ENCODE results near the gene TSPO.
"Not testable (repeated sequence)": the region's sequence is repeated elsewhere in the genome, so short reads cannot be mapped to it uniquely, and the experiment has no call there.

TSPO gene

GRCh38 chr22:43126501-43127165 lies 24.7 kb upstream of the TSPO start:
- Mint-ChIP-seq H3K27ac (no peak overlapping the region), H3K36me3 (no peaks in the 10 kb centered on the region), H3K9me3 (ENCODE audit: low read depth) (no peaks in the 10 kb centered on the region), H3K4me3 (no peak overlapping the region), H3K27me3 (no peaks in the 10 kb centered on the region), H3K4me1 (ENCODE audit: low read depth) (peaks cover 2% of the 10 kb centered on the region)

- Mint-ChIP-seq H3K27ac (no peak overlapping the region), H3K27me3 (no peaks in the 10 kb centered on the region), H3K4me1 (ENCODE audit: low read depth) (peaks cover 2% of the 10 kb centered on the region), H3K9me3 (ENCODE audit: low read depth) (no peaks in the 10 kb centered on the region), H3K36me3 (no peaks in the 10 kb centered on the region), H3K4me3 (no peak overlapping the region)
These were observed 24.0 kb upstream of the TSPO start for GRCh38 chr22:43127166-43127908.

- peaks cover 2% of the 10 kb centered on the region for H3K4me1 Mint-ChIP-seq (ENCODE audit: low read depth)
- H3K4me3 Mint-ChIP-seq: no peak overlapping the region
- no peaks in the 10 kb centered on the region for H3K27me3 Mint-ChIP-seq
- no peaks in the 10 kb centered on the region for H3K9me3 Mint-ChIP-seq (ENCODE audit: low read depth)
- H3K27ac Mint-ChIP-seq: no peak overlapping the region
- H3K36me3 Mint-ChIP-seq: no peaks in the 10 kb centered on the region
These were observed 23.2 kb upstream of the TSPO start for GRCh38 chr22:43128116-43128515.

- no peaks in the 10 kb centered on the region for H3K9me3 Mint-ChIP-seq (ENCODE audit: low read depth)
- H3K4me1 Mint-ChIP-seq (ENCODE audit: low read depth): peaks cover 2% of the 10 kb centered on the region
- H3K27me3 Mint-ChIP-seq: no peaks in the 10 kb centered on the region
- no peak overlapping the region for H3K27ac Mint-ChIP-seq
- no peak overlapping the region for H3K4me3 Mint-ChIP-seq
- peaks cover 2% of the 10 kb centered on the region for H3K36me3 Mint-ChIP-seq
These were observed 22.4 kb upstream of the TSPO start for GRCh38 chr22:43128928-43129424.

- no peaks in the 10 kb centered on the region for H3K9me3 Mint-ChIP-seq (ENCODE audit: low read depth)
- peaks cover 2% of the 10 kb centered on the region for H3K36me3 Mint-ChIP-seq
- H3K27me3 Mint-ChIP-seq: no peaks in the 10 kb centered on the region
- no peak overlapping the region for H3K27ac Mint-ChIP-seq
- H3K4me1 Mint-ChIP-seq (ENCODE audit: low read depth): peaks cover 2% of the 10 kb centered on the region
- no peak overlapping the region for H3K4me3 Mint-ChIP-seq
These were observed 21.6 kb upstream of the TSPO start for GRCh38 chr22:43129426-43130425.

DNA sequence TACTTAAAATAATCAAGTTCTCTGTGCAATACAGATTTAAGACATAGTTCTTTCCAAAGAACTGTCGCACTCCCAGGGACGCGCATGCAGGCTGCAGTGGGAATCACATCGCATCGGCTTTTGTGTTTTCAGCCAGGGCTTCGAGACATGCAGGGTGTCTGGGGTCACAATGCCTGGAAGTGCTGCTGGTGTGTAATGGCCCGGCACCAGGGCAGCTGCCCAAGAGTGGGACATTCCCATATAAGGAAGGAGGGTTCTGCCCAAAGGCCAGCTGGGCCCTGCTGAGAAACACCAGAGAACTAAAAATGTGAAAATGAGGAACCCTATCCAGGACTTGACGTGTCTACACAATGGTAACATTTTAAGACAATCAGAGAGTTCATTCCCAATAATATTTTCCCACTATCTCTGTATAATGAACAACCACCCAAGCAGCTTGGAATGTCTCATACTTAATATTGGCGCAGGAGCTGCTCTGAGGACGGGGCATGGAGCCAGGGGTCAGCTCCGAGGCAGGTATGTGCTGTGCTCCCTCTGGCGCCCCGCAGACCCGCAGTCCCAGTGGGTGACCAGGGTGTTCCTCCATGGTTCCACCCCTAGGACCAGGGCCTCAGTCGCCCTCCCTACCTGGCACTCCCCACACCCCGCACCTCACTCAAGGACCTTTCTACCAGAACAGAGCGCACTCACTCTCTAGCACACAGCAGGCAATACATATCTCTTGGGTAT lies 19.4 kb upstream of the TSPO start:
- H3K4me1 Mint-ChIP-seq (ENCODE audit: low read depth): peaks cover under 1% of the 10 kb centered on the region
- H3K27me3 Mint-ChIP-seq: no peaks in the 10 kb centered on the region
- peaks cover 2% of the 10 kb centered on the region for H3K36me3 Mint-ChIP-seq
- H3K9me3 Mint-ChIP-seq (ENCODE audit: low read depth): no peaks in the 10 kb centered on the region
- H3K4me3 Mint-ChIP-seq: no peak overlapping the region
- H3K27ac Mint-ChIP-seq: no peak overlapping the region

GRCh38 chr22:43133401-43133800 lies 18.0 kb upstream of the TSPO start:
- Mint-ChIP-seq H3K9me3 (ENCODE audit: low read depth) (no peaks in the 10 kb centered on the region), H3K27me3 (no peaks in the 10 kb centered on the region), H3K4me1 (ENCODE audit: low read depth) (no peaks in the 10 kb centered on the region), H3K4me3 (no peak overlapping the region), H3K27ac (no peak overlapping the region), H3K36me3 (peaks cover 2% of the 10 kb centered on the region)

GRCh38 chr22:43134553-43134952 lies 16.8 kb upstream of the TSPO start:
- no peaks in the 10 kb centered on the region for H3K27me3 Mint-ChIP-seq
- no peak overlapping the region for H3K27ac Mint-ChIP-seq
- H3K9me3 Mint-ChIP-seq (ENCODE audit: low read depth): no peaks in the 10 kb centered on the region
- H3K4me3 Mint-ChIP-seq: no peak overlapping the region
- H3K36me3 Mint-ChIP-seq: peaks cover 2% of the 10 kb centered on the region
- H3K4me1 Mint-ChIP-seq (ENCODE audit: low read depth): no peaks in the 10 kb centered on the region

- no peak overlapping the region for H3K27ac Mint-ChIP-seq
- peaks cover 2% of the 10 kb centered on the region for H3K4me1 Mint-ChIP-seq (ENCODE audit: low read depth)
- H3K36me3 Mint-ChIP-seq: peaks cover 2% of the 10 kb centered on the region
- H3K9me3 Mint-ChIP-seq (ENCODE audit: low read depth): no peaks in the 10 kb centered on the region
- no peaks in the 10 kb centered on the region for H3K27me3 Mint-ChIP-seq
- no peak overlapping the region for H3K4me3 Mint-ChIP-seq
These were observed 15.8 kb upstream of the TSPO start for GRCh38 chr22:43135565-43135964.

DNA sequence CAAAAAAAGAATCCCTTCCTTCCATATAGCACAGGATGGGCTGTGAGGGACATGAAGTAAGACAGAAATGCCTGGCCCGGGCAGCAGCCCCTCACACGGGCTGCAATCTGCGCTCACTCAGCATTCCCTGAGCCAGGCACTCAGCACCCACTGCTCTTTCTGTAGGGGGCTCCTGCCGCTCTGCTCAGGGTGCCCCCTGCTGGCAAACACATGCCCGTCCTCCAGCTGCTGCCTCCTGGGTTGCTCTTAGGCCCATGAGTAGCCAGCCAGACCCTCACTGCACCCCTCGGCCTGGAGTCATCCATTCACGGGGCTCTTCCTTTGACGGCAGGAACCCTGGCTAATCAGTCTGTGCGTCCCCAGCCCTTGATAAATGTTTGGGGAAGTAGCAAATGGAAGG lies 15.1 kb upstream of the TSPO start:
- Mint-ChIP-seq H3K36me3 (peaks cover 5% of the 10 kb centered on the region), H3K9me3 (ENCODE audit: low read depth) (no peaks in the 10 kb centered on the region), H3K4me3 (no peak overlapping the region), H3K4me1 (ENCODE audit: low read depth) (peaks cover 7% of the 10 kb centered on the region), H3K27ac (no peak overlapping the region), H3K27me3 (no peaks in the 10 kb centered on the region)

DNA sequence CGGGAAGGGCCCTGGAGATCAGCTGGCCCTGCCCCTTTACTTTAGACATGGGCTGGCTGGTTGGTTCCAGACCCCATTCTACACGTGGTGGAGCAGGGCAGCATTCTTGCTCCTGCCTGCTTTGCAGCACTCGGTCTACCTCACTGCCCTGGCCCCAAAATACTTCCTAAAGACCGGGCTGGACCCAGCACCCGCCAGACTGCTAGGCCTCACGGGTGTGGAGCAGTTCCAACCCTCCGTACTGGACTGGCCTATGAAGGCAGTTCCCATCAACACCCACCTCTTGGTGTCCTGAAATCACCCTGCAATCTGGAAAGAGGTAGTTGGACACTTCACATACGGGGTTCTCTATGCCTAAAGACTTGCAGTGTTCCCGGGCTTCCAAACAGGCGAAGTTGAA lies 14.6 kb upstream of the TSPO start:
- peaks cover 5% of the 10 kb centered on the region for H3K36me3 Mint-ChIP-seq
- H3K9me3 Mint-ChIP-seq (ENCODE audit: low read depth): no peaks in the 10 kb centered on the region

DNA sequence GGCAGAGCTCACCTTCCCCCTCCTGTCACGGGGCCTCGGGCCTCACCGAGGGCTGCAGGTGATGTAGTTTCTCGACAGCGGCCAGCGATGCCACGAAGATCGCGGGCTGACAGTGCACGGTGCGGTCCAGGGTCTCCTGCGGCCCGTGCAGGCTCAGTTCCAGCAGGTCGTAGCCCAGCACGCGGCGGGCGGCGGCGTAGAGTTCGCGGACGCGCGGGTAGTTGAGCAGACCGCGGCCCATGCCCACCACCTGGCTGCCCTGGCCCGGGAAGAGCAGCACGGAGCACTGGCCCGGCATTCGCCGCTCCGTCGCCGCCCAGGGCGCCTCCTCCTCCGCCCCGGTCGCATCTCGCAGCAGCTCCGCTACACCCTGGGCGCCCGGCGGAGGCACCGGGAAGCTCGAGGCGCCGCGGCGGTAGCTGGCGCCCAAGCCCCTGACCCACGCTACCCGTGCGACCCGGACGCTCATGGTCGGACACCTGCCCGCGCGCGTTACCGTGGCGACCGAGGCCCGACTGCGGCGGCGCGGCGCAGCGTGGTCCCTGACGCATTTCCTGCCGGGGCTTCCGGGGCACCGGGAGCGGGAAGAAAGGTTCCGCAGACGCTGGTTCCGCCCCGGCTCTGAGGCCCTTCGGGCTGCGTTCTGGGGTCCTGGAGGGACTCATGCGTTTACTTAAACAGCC lies 8.3 kb upstream of the TSPO start, which contains the start of gene MCAT:
Gene MCAT (minus strand): TSS at position 519 of the 683 bp plus-strand sequence. CDS start 50 bp downstream, at position 469.
- Mint-ChIP-seq H3K9me3 (ENCODE audit: low read depth) (no peaks in the 10 kb centered on the region), H3K4me1 (ENCODE audit: low read depth) (peaks cover 26% of the 10 kb centered on the region), H3K27me3 (no peaks in the 10 kb centered on the region), H3K27ac (peak within 1 kb of the TSS; percentile 92), H3K4me3 (peak within 1 kb of the TSS; percentile 88), H3K36me3 (peaks cover 3% of the 10 kb centered on the region)

More for the DNA sequence above, 14.6 kb upstream of the TSPO start:
- Mint-ChIP-seq H3K27ac (no peak overlapping the region), H3K4me3 (no peak overlapping the region), H3K4me1 (ENCODE audit: low read depth) (peaks cover 10% of the 10 kb centered on the region), H3K27me3 (no peaks in the 10 kb centered on the region)

DNA sequence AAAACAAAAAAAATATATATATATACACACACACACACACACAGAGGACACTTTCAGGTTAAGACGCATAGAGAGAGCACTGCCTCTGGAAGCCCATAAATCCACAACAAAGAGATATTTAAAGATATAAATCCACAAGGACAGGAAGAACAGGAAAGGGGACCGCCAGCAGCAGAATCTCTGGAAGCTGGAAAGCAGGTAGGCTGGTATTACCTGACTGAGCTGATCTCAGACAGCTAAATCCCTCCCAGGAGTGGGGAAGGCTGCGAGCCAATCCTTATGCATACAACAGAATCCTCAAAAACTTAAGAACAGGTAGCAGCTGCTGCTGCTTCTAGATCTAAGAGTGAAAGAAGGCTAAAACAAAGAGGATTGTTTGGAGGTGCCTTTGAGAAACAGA lies 6.4 kb upstream of the TSPO start:
- Mint-ChIP-seq H3K9me3 (ENCODE audit: low read depth) (no peaks in the 10 kb centered on the region), H3K36me3 (peaks cover 3% of the 10 kb centered on the region), H3K27ac (no peak overlapping the region), H3K4me1 (ENCODE audit: low read depth) (peaks cover 26% of the 10 kb centered on the region), H3K4me3 (no peak overlapping the region), H3K27me3 (no peaks in the 10 kb centered on the region)

DNA sequence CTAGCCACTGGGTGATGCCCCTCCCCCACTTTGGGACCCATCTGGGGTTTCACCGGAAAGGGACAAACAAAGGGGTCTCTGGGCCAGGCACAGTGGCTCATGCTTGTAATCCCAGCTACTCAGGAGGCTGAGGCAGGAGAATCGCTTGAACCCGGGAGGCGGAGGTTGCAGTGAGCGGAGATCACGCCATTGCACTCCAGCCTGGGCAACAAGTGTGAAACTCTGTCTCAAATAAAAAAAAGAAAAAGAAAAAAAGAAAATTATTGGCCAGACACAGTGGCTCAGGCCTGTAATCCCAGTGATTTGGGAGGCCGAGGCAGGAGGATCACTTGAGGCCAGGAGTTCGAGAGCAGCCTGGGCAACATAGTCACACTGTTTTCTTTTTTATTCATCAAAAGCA lies 6.0 kb upstream of the TSPO start:
- H3K4me1 Mint-ChIP-seq (ENCODE audit: low read depth): peaks cover 24% of the 10 kb centered on the region
- not testable (repeated sequence) for H3K27ac Mint-ChIP-seq; H3K36me3 Mint-ChIP-seq; H3K27me3 Mint-ChIP-seq; H3K4me3 Mint-ChIP-seq; H3K9me3 Mint-ChIP-seq (ENCODE audit: low read depth)
